ENCODE results near the gene UNC5A. TPM values are rescaled to one million over a fixed set of nuclear protein-coding genes. Genes with fewer than 3 reads are reported as not detected.

UNC5A gene
- total and polyA plus RNA-seq, 9 of the 15 experiments (the other 6 are each of a cell fraction or from before 2014, with no cell fraction given) = not detected

- TF ChIP-seq USF1 (CRISPR knock-in tag; IDR thresholded peaks at IDR 0.05) = peak; percentile 89
- no peak for TF ChIP-seq TARDBP (IDR thresholded peaks at IDR 0.05)
- no peak for TF ChIP-seq TGIF2 (CRISPR knock-in tag; IDR thresholded peaks at IDR 0.05)
- TF ChIP-seq ZNF134 (CRISPR knock-in tag; conservative IDR thresholded peaks at IDR 0.05) = no peak
- TF ChIP-seq ZNF561 (CRISPR knock-in tag; conservative IDR thresholded peaks at IDR 0.05) = no peak
- TF ChIP-seq GABPB2 (CRISPR knock-in tag; conservative IDR thresholded peaks at IDR 0.05) = no peak
- no peak for TF ChIP-seq SRSF9 (IDR thresholded peaks at IDR 0.05; ENCODE audit: borderline replicate concordance, low read depth, low read length)
- no peak for TF ChIP-seq PBX2 (CRISPR knock-in tag; IDR thresholded peaks at IDR 0.05; ENCODE audit: low read depth)
- TF ChIP-seq PBX2 (tag; conservative IDR thresholded peaks at IDR 0.05; ENCODE audit: low read depth) = no peak
- no peak for TF ChIP-seq LEF1 (IDR thresholded peaks at IDR 0.05)
- TF ChIP-seq SMARCB1 (IDR thresholded peaks at IDR 0.05; ENCODE audit: insufficient read length, low read depth) = no peak
- no peak for TF ChIP-seq RBM17 (IDR thresholded peaks at IDR 0.05; ENCODE audit: borderline replicate concordance, low read depth, low read length)
- TF ChIP-seq ZNF512 (tag; IDR thresholded peaks at IDR 0.05) = no peak
- TF ChIP-seq BHLHE40 (IDR thresholded peaks at IDR 0.05; ENCODE audit: low read length) = no peak
- TF ChIP-seq ZNF398 (CRISPR knock-in tag; IDR thresholded peaks at IDR 0.05) = no peak
- TF ChIP-seq ZNF778 (CRISPR knock-in tag; IDR thresholded peaks at IDR 0.05) = no peak
- peak; percentile 61 for TF ChIP-seq MAX (CRISPR knock-in tag; IDR thresholded peaks at IDR 0.05)
- no peak for TF ChIP-seq KHSRP (IDR thresholded peaks at IDR 0.05)
- TF ChIP-seq TOE1 (IDR thresholded peaks at IDR 0.05; ENCODE audit: borderline replicate concordance) = 0 out of 2 replicates have a peak, but pooled peaks have one; percentile 26
- TF ChIP-seq TOE1 (CRISPR knock-in tag; IDR thresholded peaks at IDR 0.05; ENCODE audit: borderline replicate concordance, low read depth) = no peak
- peak; percentile 73 for TF ChIP-seq USF2 (CRISPR knock-in tag; IDR thresholded peaks at IDR 0.05)
- no peak for TF ChIP-seq GABPB1 (CRISPR knock-in tag; IDR thresholded peaks at IDR 0.05)
Measured at GRCh38 chr5:176862330-176862995, 52.1 kb downstream of the UNC5A start (continued).
